Fibroblast of villous mesenchyme (primary cell): ENCODE measurements around the gene SGCG. TPM values are rescaled to one million over a fixed set of nuclear protein-coding genes. Genes with fewer than 3 reads are reported as not detected.
"Not testable (repeated sequence)": the region's sequence is repeated elsewhere in the genome, so short reads cannot be mapped to it uniquely, and the experiment has no call there.

ENCODE experiments used
- DNase-seq: peaks from one replicate; pipeline ENCODE4 v3.0.0-alpha.2; 2010; ENCODE audit warnings: low read depth
- H3K4me3 ChIP-seq: 2 replicates; pipeline ENCODE4 v1.5.1; 2011; ENCODE audit warnings: low read depth, mild to moderate bottlenecking, low read length
- total RNA-seq: library from RNA; depleted of rRNA; stranded (reverse); fragments of >200 nt; gene quantifications from 2 replicates; pipeline ENCODE4 v1.2.3, GENCODE V29; 2012
- TF ChIP-seq, protein P1 (sequence below): IDR thresholded peaks from 2 replicates; pipeline ENCODE4 v1.5.1; 2012; ENCODE audit warnings: low read depth, mild to moderate bottlenecking, low read length; ENCODE audit not compliant: insufficient read depth

SGCG gene
- total RNA-seq, 1 donor: not detected

GRCh38 chr13:23288995-23289394 is 108.2 kb downstream of the SGCG start:
- H3K4me3 ChIP-seq: no peak overlapping the region
- TF ChIP-seq, protein P1, sequence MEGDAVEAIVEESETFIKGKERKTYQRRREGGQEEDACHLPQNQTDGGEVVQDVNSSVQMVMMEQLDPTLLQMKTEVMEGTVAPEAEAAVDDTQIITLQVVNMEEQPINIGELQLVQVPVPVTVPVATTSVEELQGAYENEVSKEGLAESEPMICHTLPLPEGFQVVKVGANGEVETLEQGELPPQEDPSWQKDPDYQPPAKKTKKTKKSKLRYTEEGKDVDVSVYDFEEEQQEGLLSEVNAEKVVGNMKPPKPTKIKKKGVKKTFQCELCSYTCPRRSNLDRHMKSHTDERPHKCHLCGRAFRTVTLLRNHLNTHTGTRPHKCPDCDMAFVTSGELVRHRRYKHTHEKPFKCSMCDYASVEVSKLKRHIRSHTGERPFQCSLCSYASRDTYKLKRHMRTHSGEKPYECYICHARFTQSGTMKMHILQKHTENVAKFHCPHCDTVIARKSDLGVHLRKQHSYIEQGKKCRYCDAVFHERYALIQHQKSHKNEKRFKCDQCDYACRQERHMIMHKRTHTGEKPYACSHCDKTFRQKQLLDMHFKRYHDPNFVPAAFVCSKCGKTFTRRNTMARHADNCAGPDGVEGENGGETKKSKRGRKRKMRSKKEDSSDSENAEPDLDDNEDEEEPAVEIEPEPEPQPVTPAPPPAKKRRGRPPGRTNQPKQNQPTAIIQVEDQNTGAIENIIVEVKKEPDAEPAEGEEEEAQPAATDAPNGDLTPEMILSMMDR: no peak
- DNase-seq: no peak

GRCh38 chr13:23289917-23290357 is 109.2 kb downstream of the SGCG start:
- peak; percentile 23 for DNase-seq
- H3K4me3 ChIP-seq: no peak overlapping the region
- TF ChIP-seq, protein P1: no peak

- DNase-seq: no peak
- no peak overlapping the region for H3K4me3 ChIP-seq
- TF ChIP-seq, protein P1: no peak
These were observed 111.8 kb downstream of the SGCG start for GRCh38 chr13:23292586-23292985.

- not testable (repeated sequence) for DNase-seq, H3K4me3 ChIP-seq
These were observed 134.1 kb downstream of the SGCG start for GRCh38 chr13:23314837-23315236.

DNA sequence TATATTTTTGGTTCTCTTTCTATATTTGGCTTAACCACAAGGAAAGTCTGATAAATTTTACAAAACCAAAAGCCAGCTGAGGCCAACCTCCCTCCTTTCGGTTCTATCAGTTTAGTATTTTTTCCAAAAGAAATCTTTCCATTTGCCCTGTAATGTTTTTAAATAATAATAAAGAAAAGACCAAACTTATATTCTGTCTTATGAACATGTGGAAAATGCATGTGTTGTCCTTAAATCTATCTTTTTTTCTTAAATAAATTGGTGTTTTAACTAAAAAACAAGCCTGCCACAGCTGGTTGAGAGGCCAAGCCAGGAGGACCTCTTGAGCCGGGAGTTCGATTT is 139.1 kb downstream of the SGCG start:
- TF ChIP-seq, protein P1: no peak
- H3K4me3 ChIP-seq: no peak overlapping the region
- no peak for DNase-seq

GRCh38 chr13:23320926-23321534 is 140.3 kb downstream of the SGCG start:
- no peak for DNase-seq
- H3K4me3 ChIP-seq: no peak overlapping the region
- TF ChIP-seq, protein P1: no peak

DNA sequence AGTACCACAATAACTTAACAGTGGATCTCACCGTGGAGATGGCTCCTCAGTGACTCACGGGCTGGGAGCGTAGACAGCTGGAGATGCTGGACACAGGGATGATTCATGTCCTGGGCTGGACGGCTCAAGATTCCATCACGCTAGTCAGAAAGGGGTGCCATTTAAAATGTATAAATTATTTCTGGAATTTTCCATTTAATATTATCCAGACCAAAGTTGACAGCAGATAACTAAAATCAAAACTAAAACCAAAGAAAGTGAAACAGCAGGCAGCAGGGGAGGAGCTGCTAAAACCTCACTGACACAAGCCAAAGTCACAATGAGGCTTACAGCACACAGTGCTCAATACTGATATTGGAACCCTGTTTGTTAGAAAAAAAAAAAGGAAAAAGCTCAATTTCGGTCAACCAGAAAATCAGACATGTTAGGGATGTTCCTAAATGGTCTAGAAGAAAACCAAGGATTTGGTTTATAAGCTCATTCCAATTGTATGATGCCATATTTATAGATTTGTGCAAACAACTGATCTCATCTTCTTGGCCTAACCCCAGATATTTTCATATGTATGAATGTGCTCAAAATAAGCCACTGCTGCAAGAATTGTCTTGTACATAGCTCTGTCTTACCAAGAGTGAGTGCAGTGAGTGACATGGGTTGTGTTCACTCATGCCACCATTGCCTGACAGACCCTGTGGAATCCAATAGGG is 140.9 kb downstream of the SGCG start:
- DNase-seq: peak; percentile 91
- TF ChIP-seq, protein P1: no peak
- H3K4me3 ChIP-seq: peak overlapping the region; percentile 22
